HG02852 (cell line): ENCODE measurements around the gene CTNNBIP1.
A peak's percentile ranks its signal among the peaks of the same experiment; 100 is the strongest.
"Not testable (repeated sequence)": the region's sequence is repeated elsewhere in the genome, so short reads cannot be mapped to it uniquely, and the experiment has no call there.

ENCODE experiments used
- ATAC-seq: cut with Tn5 transposase; IDR thresholded peaks from one replicate; pipeline ENCODE4 v1.9.1; 2021; ENCODE audit warnings: mild to moderate bottlenecking, moderate library complexity; ENCODE audit not compliant: unreplicated experiment

The CTNNBIP1 gene

GRCh38 chr1:9910076-9910422 lies at the start of gene CTNNBIP1:
Gene CTNNBIP1 (minus strand): TSS chr1:9910269. CDS start chr1:9872064, 38,205 bp downstream.
- peak; percentile 70 for ATAC-seq

GRCh38 chr1:9957726-9958125 lies 47.7 kb upstream of the CTNNBIP1 start:
- ATAC-seq, result no peak

GRCh38 chr1:9946315-9946714 lies 36.2 kb upstream of the CTNNBIP1 start:
- no peak for ATAC-seq

- ATAC-seq, result peak; percentile 94
These were observed 33.1 kb upstream of the CTNNBIP1 start, which contains the start of the genes LZIC and NMNAT1 for GRCh38 chr1:9942939-9943788. Gene LZIC (minus strand): TSS chr1:9943391. CDS start chr1:9936619, 6,772 bp downstream. Gene NMNAT1 (plus strand): TSS chr1:9943475. CDS start chr1:9972074, 28,599 bp downstream.

- ATAC-seq, result no peak
These were observed 32.4 kb upstream of the CTNNBIP1 start for GRCh38 chr1:9942399-9942938.

- no peak for ATAC-seq
These were observed 19.6 kb upstream of the CTNNBIP1 start for GRCh38 chr1:9929431-9930385.

- no peak for ATAC-seq
These were observed 17.2 kb upstream of the CTNNBIP1 start for GRCh38 chr1:9927259-9927658.

GRCh38 chr1:9922342-9922741 lies 12.3 kb upstream of the CTNNBIP1 start:
- ATAC-seq, result no peak

- no peak for ATAC-seq
These were observed 10.5 kb upstream of the CTNNBIP1 start for GRCh38 chr1:9920606-9921005.

- ATAC-seq, result no peak
These were observed 7.8 kb upstream of the CTNNBIP1 start for GRCh38 chr1:9917901-9918300.

- not testable (repeated sequence) for ATAC-seq
These were observed 7.4 kb upstream of the CTNNBIP1 start for GRCh38 chr1:9917495-9917894.

GRCh38 chr1:9916452-9916851 lies 6.4 kb upstream of the CTNNBIP1 start:
- no peak for ATAC-seq

GRCh38 chr1:9914610-9914937 lies 4.5 kb upstream of the CTNNBIP1 start:
- no peak for ATAC-seq

GRCh38 chr1:9912264-9912936 lies 2.3 kb upstream of the CTNNBIP1 start:
- no peak for ATAC-seq

- ATAC-seq, result peak; percentile 94
These were observed 532 bp upstream of the CTNNBIP1 start for GRCh38 chr1:9910423-9911178.

GRCh38 chr1:9909234-9910046 lies 629 bp downstream of the CTNNBIP1 start:
- peak; percentile 8 for ATAC-seq

- ATAC-seq, result no peak
These were observed 1.2 kb downstream of the CTNNBIP1 start for GRCh38 chr1:9908871-9909233.

GRCh38 chr1:9907441-9907840 lies 2.6 kb downstream of the CTNNBIP1 start:
- ATAC-seq, result no peak

- ATAC-seq, result no peak
These were observed 3.6 kb downstream of the CTNNBIP1 start for GRCh38 chr1:9906466-9906865.
